NB4 (cell line): ENCODE results near the gene BAIAP2.
A peak's percentile ranks its signal among the peaks of the same experiment; 100 is the strongest.

Source experiments
- DNase-seq: peaks from one replicate; pipeline ENCODE4 v3.0.0; 2010; ENCODE audit warnings: low read depth
- H3K4me3 ChIP-seq: one replicate; pipeline ENCODE4 v1.5.1; 2011; ENCODE audit warnings: mild to moderate bottlenecking, low read depth, low read length, moderate library complexity
- CTCF ChIP-seq: IDR thresholded peaks from one replicate; pipeline ENCODE4 v1.5.1; 2012; ENCODE audit warnings: low read depth, low read length
- MAX ChIP-seq: IDR thresholded peaks from 2 replicates; pipeline ENCODE4 v1.6.1; 2011; ENCODE audit warnings: low read depth, low read length
- MYC ChIP-seq: IDR thresholded peaks from 2 replicates; pipeline ENCODE4 v1.6.1; 2011; ENCODE audit warnings: low read depth, low read length
- POLR2A ChIP-seq: IDR thresholded peaks from 2 replicates; pipeline ENCODE4 v1.6.1; 2011; ENCODE audit warnings: mild to moderate bottlenecking; ENCODE audit not compliant: insufficient read length; ENCODE audit errors: extremely low read depth

The BAIAP2 gene

GRCh38 chr17:81117672-81118198, 82.8 kb downstream of the BAIAP2 start:
- H3K4me3 ChIP-seq = no peak overlapping the region
- TF ChIP-seq MAX = no peak
- TF ChIP-seq MYC = no peak
- TF ChIP-seq CTCF = no peak
- no peak for TF ChIP-seq POLR2A
- DNase-seq = no peak

GRCh38 chr17:81118308-81119221, 83.6 kb downstream of the BAIAP2 start:
- TF ChIP-seq POLR2A = no peak
- TF ChIP-seq MYC = no peak; the same call in 1 of the 2 replicates
- no peak for TF ChIP-seq MAX
- TF ChIP-seq CTCF = no peak
- no peak for DNase-seq
- H3K4me3 ChIP-seq = no peak overlapping the region

GRCh38 chr17:81119223-81120148, 84.5 kb downstream of the BAIAP2 start:
- H3K4me3 ChIP-seq = no peak overlapping the region
- no peak for TF ChIP-seq POLR2A
- no peak for TF ChIP-seq CTCF
- no peak for TF ChIP-seq MYC
- TF ChIP-seq MAX = no peak
- DNase-seq = peak; percentile 58

- no peak overlapping the region for H3K4me3 ChIP-seq
- no peak for TF ChIP-seq POLR2A
- no peak for DNase-seq
These were observed 85.2 kb downstream of the BAIAP2 start for GRCh38 chr17:81120149-81120484.

GRCh38 chr17:81120695-81121621, 86.0 kb downstream of the BAIAP2 start:
- no peak for DNase-seq
- no peak overlapping the region for H3K4me3 ChIP-seq
- TF ChIP-seq MYC = no peak
- peak; percentile 14 for TF ChIP-seq CTCF
